SHP77 (cell line): Measurements from ENCODE around the gene ATP11A.
"Not testable (repeated sequence)": the region's sequence is repeated elsewhere in the genome, so short reads cannot be mapped to it uniquely, and the experiment has no call there.

Experiments
- DNase-seq, 2 experiments: peaks; one replicate each; lab custom pipeline; 2025; lab: John Stamatoyannopoulos, UW

ATP11A gene

DNA sequence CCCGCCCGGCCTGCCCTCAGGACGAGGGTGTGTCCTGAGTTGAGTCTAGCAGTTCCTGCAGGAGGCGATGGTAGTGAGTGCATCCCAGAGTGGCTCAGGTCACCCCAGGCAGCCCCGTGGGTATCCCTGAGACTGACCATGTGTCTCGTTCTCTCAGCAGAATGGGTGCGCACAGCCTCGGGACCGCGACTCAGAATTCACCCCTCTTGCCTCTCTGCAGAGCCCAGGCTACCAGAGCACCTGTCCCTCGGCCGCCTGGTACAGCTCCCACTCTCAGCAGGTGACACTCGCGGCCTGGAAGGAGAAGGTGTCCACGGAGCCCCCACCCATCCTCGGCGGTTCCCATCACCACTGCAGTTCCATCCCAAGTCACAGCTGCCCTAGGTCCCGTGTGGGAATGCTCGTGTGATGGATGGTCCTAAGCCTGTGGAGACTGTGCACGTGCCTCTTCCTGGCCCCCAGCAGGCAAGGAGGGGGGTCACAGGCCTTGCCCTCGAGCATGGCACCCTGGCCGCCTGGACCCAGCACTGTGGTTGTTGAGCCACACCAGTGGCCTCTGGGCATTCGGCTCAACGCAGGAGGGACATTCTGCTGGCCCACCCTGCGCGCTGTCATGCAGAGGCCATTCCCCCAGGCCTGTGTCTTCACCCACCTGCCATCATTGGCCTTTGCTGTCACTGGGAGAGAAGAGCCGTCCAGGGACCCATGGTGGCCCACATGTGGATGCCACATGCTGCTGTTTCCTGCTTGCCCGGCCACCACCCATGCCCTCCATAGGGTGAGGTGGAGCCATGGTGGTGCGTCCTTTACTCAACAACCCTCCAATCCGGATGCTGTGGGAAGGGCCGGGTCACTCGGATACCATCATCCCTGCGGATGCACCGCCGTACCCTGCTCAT, 192.1 kb downstream of the ATP11A start:
- DNase-seq = no peak

DNA sequence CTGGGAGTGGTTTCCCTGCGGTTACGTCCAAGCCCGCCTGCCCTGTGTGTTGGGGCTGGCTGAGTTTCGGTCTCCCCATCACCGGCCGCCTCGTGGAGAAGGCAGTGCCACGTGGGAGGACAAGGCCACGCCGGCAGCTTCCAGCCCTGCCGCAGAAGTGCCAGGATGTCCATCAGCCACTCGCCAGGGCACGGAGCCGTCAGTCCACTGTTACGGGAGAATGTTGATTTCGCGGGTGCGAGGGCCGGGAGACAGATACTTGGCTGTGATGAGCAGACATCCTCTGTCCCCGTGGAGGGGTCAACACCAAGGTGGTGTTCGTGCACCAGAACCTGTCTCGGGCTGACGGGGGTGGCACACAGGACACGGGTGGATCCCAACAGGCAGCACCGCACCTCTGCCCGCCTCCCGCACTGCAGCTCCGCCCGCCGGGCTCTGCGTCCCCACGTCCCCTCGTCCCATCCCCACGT, 192.8 kb downstream of the ATP11A start:
- DNase-seq = no peak

DNA sequence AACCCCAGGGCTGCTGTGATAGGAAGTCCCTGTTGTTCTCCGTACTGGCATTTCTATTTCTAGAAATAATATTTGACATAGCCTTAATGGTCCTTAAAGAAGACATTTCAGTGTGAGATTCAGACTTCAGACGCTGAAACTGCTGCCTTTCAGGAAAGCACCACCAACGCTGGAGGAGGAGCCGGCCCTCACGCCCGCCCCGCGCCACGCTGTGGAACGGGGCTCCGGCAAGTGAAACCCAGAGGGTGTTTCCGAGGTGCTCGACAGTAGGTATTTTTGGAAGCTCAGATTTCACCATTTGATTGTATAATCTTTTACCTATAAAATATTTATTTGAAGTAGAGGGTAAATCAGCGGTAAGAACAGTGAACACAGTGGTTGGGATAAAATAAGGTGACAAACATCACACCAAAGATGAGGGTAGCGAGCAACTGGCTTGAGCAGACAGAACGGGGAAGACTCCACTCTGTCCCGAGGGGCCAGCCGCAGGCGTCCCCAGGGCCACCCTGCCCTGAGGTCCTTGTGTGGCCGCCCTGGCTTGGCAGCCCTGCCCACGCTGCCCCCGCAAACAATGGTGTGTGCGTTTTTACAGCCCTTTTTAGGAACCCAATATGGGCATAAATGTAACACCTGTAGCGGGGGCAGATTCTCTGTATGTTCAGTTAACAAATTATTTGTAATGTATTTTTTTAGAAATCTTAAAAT, 193.6 kb downstream of the ATP11A start:
- no peak for DNase-seq

DNA sequence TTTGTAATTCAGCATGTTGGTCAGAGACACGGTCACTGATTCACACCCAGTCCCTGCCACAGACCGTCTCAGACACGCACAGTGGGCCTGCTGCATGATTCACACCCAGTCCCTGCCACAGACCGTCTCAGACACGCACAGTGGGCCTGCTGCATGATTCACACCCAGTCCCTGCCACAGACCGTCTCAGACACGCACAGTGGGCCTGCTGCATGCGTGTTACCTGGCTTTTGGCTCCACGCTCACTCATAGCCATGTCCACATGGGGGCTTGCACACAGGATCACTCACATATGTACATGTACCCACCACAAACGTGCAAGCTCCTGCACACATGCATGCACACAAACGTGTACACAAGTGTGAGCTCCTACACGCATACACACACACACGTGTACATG, 194.9 kb downstream of the ATP11A start:
- DNase-seq = not testable (repeated sequence)

DNA sequence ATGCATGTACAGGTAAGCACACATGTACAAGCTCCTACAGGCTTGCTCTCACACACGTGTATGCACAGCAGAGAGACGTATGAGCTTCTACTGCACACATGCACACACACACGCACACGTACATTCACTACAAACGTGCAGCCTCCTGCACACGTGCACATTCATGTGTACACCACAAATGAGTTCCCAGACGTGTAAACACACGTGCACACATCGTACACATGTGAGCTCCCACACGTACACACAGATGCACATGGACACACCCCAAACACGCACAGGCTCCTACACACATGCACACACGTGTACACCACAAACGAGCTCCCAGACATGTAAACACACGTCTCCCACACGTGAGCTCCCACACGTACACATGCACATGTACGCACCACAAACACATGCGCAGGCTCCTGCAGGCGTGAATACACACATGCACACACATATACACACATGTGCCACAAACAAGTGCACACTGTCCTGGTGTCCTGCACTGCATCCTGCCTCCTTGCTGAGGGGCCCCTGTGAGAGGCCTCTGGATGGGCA, 195.5 kb downstream of the ATP11A start:
- DNase-seq = no peak

DNA sequence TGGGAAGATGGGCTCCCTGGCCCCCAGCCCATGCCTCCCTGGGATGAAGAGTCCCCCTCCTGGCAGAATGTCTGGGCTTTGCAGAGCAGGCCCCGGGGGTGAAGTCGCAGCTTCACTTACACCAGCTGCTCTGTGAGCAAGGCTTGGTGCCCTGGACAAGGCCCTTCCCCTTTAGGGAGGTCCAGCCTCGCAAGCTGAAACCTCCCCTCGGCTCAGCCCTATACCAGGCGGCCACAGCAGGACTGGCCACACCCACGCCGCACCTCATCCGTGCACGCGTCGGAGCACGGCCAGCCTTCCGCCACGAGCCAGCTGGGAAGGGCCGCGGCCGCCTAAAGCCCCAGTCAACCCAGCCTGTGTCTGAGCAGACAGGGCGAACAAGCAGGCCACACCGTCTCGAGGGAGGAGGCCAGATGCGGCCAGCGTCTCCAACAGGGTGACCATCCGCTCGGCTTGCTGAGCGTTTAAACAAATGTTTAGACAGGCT, 196.0 kb downstream of the ATP11A start:
- DNase-seq = peak; percentile 94 to 96

DNA sequence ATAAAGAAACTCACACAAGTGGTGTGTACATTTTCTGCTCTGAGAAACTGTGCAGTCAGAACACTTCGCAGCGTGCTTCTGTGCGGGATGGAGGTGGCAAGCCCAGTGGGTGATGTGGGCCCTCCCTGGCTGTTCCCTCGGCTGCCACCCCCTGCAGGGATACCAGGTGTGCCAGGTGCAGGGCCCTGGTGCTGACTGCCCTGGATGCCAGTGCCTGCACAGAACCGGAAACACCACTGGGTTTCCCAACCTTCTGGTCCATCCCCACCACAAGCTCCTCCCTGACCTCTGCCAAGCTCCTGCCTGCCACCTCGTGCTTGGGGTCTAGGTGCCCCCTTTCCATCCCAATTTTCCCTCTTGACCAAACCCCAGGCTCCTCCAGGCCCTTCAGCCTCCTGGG, 197.3 kb downstream of the ATP11A start:
- no peak for DNase-seq

DNA sequence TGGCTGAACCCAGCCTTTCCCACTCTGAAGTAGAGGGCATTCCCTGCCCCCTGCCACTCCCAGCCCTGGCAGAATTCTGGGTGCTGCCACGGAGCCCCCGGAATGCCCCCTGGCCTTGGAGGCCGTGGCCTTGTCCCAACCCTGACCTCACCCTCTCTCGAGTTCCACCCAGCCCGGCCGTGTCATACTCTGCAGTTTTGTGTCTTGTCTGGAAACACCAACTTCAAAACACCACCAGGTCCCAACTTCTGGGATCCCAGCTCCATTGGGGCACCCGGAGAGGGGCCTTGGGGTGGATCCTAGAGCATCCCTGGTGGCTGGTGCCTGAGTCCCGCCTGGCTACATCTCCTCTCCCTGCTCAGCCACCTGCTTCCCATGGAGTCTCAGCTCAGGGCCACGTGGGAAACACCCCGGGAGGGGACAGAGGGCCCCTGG, 197.7 kb downstream of the ATP11A start:
- no peak for DNase-seq

DNA sequence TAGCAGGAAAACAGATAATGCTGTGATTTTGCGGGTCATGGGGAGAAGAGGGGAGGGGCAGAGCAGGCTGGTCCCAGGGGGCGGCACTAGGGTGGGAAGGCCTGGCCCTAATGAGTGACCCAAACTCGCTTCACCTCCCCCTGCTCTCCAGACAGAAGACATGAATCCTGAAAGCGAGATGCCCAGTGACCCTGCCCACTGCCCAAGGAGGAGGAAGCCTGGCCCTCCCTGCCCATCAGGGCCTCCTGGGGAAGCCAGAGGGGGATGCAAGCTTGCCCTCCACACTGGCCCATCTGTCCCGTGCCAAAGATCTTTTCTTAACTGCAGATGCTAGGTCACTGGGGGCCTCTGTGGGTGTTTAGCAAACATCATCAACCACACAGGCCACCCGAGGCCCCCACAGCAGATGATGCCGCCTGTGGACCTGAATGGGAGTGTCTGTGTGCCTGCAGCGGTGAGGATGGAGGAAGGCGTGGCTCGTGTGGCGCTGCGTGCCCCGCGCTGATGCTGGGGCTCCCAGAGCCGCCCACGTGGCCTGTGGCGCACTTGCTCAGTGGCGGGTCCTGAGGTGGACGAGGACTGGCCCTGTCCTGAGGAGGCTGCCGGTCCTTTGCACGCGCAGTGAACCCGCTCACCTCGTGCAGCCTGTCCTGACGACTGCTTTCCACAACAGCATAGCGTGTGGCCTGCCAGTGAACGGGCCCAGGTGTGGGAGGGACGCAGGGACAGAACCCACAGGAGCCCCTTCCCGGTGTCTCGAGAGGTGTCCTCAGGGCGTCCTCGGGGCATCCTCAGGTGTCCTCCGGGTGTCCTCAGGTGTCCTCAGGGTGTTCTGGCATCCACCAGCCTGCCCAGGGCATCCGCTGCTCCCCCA, 198.6 kb downstream of the ATP11A start:
- DNase-seq = no peak

DNA sequence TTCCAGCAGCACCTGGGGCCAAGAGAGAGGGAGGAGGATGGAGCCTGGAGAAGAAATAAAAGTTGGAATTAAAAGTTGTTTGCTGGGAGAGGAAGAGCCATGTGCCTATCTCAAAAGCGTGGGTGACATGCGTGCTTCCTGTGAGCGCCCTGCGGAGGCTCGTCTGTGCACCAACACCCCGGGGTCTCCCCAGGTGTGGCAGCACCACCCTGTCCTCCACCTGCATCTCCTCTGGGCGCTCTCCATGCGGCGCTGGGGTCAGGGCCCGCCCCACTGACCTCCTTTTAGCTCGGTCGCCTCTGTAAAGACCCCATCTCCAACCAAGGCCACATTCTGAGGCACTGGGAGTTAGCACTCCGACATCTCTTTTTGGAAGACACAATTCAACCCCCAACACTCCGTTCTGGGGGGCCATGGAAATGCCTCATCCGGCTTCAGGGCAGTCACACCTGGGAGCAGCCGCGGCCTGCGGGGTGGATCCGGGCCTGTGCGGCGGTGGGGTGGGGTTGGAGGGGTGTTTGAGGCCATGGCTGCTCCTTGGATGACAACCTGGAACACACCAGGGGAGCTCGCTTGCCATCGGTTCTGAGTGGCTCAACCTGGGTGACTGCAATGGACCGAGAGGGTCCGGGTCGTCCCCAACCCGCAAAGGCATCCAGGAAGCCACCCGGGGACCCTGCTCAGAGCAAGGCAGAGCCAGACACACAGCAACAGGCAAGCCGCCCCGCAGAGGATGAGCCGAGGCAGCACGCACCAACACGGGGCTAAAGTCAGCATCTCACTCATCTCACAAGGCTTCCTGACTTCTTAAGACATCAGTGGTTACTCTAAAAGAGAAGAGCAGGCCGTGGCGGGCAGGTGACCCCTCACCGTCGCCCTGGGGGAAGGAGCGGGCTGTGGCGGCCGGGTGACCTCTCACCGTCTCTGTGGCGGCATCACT, 199.8 kb downstream of the ATP11A start:
- no peak for DNase-seq

DNA sequence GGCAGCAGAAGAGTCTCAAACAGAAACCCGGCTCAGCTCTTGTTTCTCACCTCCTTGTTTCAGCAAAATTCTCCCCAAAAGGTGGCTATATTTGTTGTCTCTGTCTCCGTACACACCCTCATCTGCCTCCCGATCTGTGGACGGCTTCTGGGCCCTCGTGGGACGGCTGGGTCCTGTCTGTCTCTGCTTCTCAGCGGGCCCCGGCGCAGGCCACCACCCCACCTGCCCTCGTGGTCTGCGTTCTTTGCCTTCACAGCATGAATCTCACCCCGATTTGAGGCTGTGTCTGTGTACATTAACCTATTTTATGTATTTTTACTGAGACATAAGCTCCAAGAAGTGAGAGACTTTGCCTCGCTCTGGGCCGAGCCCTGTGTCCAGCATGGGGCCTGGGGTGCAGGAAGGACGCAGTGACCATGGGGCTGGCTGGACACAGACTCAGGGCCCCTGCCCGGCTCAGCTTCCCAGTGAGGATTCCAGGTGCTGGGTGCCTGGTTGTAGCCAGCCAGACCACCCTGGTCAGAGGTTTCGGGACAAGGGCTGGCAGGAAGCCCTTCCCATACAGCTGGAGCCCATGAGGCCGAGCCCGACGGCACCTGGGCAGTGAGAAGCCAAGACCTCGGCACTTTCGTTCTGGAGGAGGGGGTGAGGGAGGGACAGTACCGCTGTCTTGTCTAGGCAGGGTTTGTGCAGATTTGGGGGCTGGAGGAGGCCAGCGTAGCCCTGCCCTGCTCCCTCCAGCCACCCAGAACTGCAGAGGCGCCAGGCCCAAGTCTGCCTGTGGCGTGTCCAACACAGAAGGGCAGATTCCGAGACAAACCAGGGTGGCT, 200.7 kb downstream of the ATP11A start:
- DNase-seq = no peak

DNA sequence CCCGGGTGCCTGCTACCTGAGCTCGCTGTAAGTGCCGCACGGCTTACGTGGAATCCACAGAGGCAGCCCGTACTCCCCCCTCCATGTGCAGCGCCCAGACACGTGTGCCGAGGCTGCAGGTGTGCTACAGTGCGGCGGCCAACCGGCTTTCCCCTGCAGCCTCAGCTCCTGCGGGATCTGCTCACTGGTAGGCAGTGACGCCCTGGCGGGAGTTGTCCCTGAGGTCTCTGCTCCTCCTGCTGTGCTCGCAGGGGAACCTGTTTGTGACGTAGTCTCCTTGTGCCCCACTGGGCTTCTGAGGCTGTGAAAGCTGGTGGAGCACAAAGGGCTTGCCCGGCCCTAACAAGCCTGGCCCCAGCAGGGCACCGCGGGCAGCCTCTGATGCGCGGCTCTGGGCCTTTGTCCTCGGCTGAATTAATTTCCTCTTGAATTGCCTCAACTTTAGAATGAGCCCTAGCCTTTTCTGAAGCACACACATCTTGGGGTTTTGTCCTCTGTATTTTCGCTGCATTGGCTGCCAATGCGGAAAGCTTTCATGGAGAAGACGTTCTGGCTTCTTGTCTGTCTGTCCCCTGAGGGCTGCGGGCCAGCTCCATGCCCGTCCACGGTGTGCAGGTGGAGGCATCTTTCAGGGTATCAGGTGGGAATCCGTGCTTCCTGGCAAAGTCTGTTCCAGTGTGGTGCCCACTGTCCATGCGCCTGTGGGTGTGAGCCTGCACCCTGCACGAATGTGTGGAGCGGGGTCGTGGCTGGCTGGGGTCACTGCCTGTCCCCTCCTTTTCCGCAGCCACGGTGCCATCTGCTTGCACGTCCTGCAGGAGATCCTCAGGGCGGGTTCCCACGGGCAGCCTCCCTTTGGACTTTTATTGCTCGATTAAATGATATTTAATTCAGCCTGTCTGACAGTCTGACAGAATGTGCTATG, 201.9 kb downstream of the ATP11A start:
- peak in 1 of 2 experiments; percentile 49 for DNase-seq

DNA sequence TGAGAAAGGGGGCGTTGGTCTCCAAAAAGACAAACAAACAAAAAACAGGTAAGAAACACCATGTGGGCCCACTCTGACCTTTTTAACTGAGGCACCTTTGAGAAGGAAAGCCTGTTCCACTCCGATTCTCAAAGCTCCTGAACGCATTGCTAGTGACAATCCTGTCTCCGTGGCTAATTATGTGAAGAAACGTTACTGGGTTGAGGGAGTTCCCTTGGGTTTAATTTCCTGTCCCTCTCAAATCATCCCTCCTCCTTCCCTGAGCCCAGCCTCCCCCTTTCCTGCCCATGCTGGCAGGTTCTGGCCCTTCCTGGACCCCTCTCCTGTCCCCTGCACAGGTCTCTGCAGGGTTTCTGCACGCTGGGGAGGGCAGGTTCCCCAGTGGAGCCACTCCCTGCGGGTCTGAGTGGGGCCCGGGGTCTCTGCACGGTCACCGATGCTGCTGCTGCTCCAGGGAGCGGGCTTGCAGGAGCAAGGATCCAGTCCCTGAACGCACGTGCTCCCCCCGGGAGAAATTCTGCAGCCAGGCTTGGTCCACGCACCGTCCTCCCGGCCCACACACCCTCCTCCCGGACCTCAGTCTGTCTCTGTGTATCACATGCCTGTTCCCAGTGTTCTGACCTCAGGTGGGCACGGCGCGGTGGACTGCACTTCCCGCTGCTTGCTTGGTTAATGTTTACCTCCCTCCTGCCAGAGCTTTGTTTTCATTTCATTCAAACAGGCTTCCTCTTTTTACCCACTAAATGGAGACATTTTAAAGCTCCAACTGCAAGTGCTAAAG, 202.8 kb downstream of the ATP11A start:
- peak in 1 of 2 experiments; percentile 16 for DNase-seq

DNA sequence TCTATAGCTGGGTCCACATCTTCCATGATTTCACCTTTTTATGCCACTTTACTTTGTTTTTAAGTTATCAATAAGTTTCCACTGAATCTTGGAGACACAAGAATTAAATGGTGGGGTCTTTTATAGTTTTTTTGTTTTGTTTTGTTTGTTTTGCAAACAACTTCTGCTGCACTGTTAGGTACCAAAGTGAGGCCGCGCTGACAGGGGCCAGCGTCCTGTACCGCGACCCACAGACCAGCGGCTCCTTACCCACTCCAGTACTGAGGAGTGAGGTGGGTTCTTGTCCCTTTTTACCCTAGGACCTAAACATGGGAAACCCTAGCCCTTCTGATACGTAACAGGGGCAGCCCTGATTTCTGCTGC, 203.3 kb downstream of the ATP11A start:
- no peak for DNase-seq

DNA sequence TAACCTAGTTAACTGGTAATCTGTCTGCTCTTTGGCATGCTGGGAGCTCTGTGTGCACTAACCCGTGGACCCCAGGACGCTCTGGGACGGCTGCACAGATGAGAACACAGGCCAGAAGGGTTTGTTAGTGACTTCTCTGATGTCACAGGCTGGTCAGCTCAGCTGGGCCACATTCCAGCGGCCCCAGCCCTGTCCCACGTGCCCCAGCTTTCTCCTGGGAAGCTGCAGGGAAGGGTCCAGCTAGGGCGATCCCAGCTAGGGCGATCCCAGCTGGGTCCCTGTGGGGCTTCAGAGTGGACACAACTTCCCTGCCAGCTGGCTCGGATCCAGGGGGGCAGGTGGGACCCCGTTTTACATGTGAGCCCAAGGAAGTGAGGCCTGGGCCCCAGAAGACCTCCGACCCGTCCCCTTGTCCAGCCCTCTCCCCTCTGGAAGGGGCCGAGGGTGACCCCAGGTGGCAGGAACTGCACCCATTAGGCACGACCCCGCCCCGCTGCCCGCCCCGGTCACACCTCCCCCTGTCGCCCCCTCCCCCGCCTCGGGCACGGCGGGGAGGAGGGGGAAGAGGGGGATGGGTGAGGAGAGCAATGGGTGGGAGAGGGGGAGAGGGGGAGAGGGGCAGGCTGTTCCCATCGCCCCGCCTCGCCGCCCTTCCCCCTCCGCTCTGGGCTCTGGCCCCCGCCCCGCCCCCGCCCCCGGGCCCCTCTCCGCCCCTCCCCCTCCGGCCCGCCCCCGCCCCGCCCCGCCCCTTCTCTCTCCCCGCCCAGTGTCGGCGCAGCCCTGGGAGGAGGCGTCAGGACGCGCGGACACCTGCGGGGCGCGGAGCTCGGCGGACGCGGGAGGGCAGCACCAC, 204.0 kb downstream of the ATP11A start:
- peak; percentile 47 to 73 for DNase-seq

DNA sequence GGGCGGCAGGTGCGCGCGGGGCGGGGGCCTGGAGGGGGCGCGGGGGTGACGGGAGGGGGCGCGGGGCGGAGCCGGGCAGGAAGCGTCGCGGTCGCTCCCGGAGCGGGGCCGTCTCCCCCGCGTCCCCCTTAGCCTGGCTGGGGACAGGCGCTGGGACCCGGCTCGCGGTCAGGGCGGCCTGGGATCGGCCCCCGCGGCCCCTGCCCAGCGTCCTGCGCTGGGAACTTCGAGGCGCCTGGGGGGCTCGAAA, 204.5 kb downstream of the ATP11A start:
- no peak for DNase-seq
